H9 (cell line): ENCODE measurements around the gene DDX51. TPM values are rescaled to one million over a fixed set of nuclear protein-coding genes. Genes with fewer than 3 reads are reported as not detected.

Source experiments
- DNase-seq: peaks from one replicate; pipeline ENCODE4 v3.0.0-alpha.2; 2017
- H2AFZ ChIP-seq: one replicate; pipeline ENCODE4 v1.6.1; 2013; ENCODE audit warnings: mild to moderate bottlenecking, low read length, control low read depth, moderate library complexity
- H2AK5ac ChIP-seq: 2 replicates; pipeline ENCODE4 v1.6.1; 2013; ENCODE audit warnings: low read length, control low read depth, mixed read lengths; ENCODE audit not compliant: insufficient read length
- H2BK120ac ChIP-seq: one replicate; pipeline ENCODE4 v1.6.1; 2013; ENCODE audit warnings: low read depth, mild to moderate bottlenecking, low read length, control low read depth, inconsistent platforms; ENCODE audit not compliant: poor library complexity, severe bottlenecking
- H2BK12ac ChIP-seq: 2 replicates; pipeline ENCODE4 v1.6.1; 2013; ENCODE audit warnings: low read length, control low read depth, mixed read lengths, low read depth; ENCODE audit not compliant: insufficient read length
- H2BK15ac ChIP-seq: 2 replicates; pipeline ENCODE4 v1.6.1; 2013; ENCODE audit warnings: low read depth, low read length, control low read depth
- H2BK20ac ChIP-seq: one replicate; pipeline ENCODE4 v1.6.1; 2013; ENCODE audit warnings: low read depth, mild to moderate bottlenecking, low read length, control low read depth, inconsistent platforms; ENCODE audit not compliant: poor library complexity, severe bottlenecking
- H2BK5ac ChIP-seq: 2 replicates; pipeline ENCODE4 v1.6.1; 2013; ENCODE audit warnings: low read length, control low read depth, mixed read lengths; ENCODE audit not compliant: insufficient read length
- H3K14ac ChIP-seq: 2 replicates; pipeline ENCODE4 v1.6.1; 2013; ENCODE audit warnings: low read length, control low read depth; ENCODE audit not compliant: insufficient read depth
- H3K18ac ChIP-seq: 2 replicates; pipeline ENCODE4 v1.6.1; 2013; ENCODE audit warnings: low read depth, mild to moderate bottlenecking, mixed read lengths, low read length, control low read depth; ENCODE audit not compliant: insufficient read length
- H3K23ac ChIP-seq: 2 replicates; pipeline ENCODE4 v1.6.1; 2013; ENCODE audit warnings: low read length, control low read depth, mixed read lengths, low read depth; ENCODE audit not compliant: insufficient read length
- H3K23me2 ChIP-seq: 2 replicates; pipeline ENCODE4 v1.6.1; 2013; ENCODE audit warnings: low read depth, mild to moderate bottlenecking, mixed read lengths, low read length, control low read depth; ENCODE audit not compliant: insufficient read length, poor library complexity, severe bottlenecking
- H3K27ac ChIP-seq: 2 replicates; pipeline ENCODE4 v1.5.1; 2013; ENCODE audit warnings: low read length, control low read depth, mixed read lengths, low read depth; ENCODE audit not compliant: insufficient read length
- H3K27me3 ChIP-seq: 2 replicates; pipeline ENCODE4 v1.6.1; 2013; ENCODE audit warnings: low read length, control low read depth, inconsistent platforms; ENCODE audit not compliant: insufficient read depth
- H3K4ac ChIP-seq: 2 replicates; pipeline ENCODE4 v1.6.1; 2013; ENCODE audit warnings: low read depth, mild to moderate bottlenecking, control low read depth, inconsistent platforms, low read length, moderate library complexity
- H3K4me1 ChIP-seq: 2 replicates; pipeline ENCODE4 v1.6.1; 2013; ENCODE audit warnings: low read length, control low read depth, inconsistent platforms; ENCODE audit not compliant: insufficient read depth
- H3K4me2 ChIP-seq: 2 replicates; pipeline ENCODE4 v1.6.1; 2013; ENCODE audit warnings: low read length, control low read depth, mixed read lengths; ENCODE audit not compliant: insufficient read length, insufficient read depth
- H3K56ac ChIP-seq: 2 replicates; pipeline ENCODE4 v1.6.1; 2013; ENCODE audit warnings: low read depth, mild to moderate bottlenecking, mixed read lengths, low read length, control low read depth; ENCODE audit not compliant: insufficient read length
- H3K79me1 ChIP-seq: 2 replicates; pipeline ENCODE4 v1.6.1; 2013; ENCODE audit warnings: low read depth, mild to moderate bottlenecking, moderate library complexity, low read length, control low read depth, inconsistent platforms; ENCODE audit not compliant: insufficient read depth, poor library complexity, severe bottlenecking
- H3K79me2 ChIP-seq: 2 replicates; pipeline ENCODE4 v1.6.1; 2013; ENCODE audit warnings: low read length, control low read depth, inconsistent platforms; ENCODE audit not compliant: insufficient read depth
- H3K9ac ChIP-seq: 2 replicates; pipeline ENCODE4 v1.6.1; 2013; ENCODE audit warnings: low read length, control low read depth, mixed read lengths; ENCODE audit not compliant: insufficient read length; ENCODE audit errors: extremely low read depth
- H3K9me3 ChIP-seq: one replicate; pipeline ENCODE4 v1.6.1; 2013; ENCODE audit warnings: low read depth, low read length, inconsistent platforms; ENCODE audit not compliant: control insufficient read depth
- H3T11ph ChIP-seq: one replicate; pipeline ENCODE4 v1.6.1; 2013; ENCODE audit warnings: mild to moderate bottlenecking, low read length, control low read depth, inconsistent platforms
- H4K20me1 ChIP-seq: one replicate; pipeline ENCODE4 v1.6.1; 2013; ENCODE audit not compliant: control insufficient read depth, insufficient read length, insufficient read depth
- H4K5ac ChIP-seq: 2 replicates; pipeline ENCODE4 v1.6.1; 2013; ENCODE audit warnings: low read depth, mild to moderate bottlenecking, mixed read lengths, low read length, control low read depth; ENCODE audit not compliant: insufficient read length
- H4K8ac ChIP-seq: replicated peaks from 2 replicates; pipeline ENCODE4 v1.6.1; 2013; ENCODE audit warnings: low read length, control low read depth, mixed read lengths, low read depth; ENCODE audit not compliant: insufficient read length
- H4K91ac ChIP-seq: 2 replicates; pipeline ENCODE4 v1.6.1; 2013; ENCODE audit warnings: low read depth, mild to moderate bottlenecking, moderate library complexity, mixed read lengths, low read length, control low read depth; ENCODE audit not compliant: insufficient read length
- H3K27ac Mint-ChIP-seq, 3 experiments: 2 replicates in 2 of 3; 3 replicates in 1 of 3; pipeline ENCODE4 v1.8.0; 2020 to 2021; ENCODE audit warnings: mixed read lengths in 3 of 3, mild to moderate bottlenecking in 1 of 3, moderate library complexity in 1 of 3
- H3K27me3 Mint-ChIP-seq: 2 replicates; pipeline ENCODE4 v1.8.0; 2021; ENCODE audit warnings: low read depth, mild to moderate bottlenecking, moderate library complexity, mixed read lengths
- H3K36me3 Mint-ChIP-seq, 3 experiments: 2 replicates in 2 of 3; 3 replicates in 1 of 3; pipeline ENCODE4 v1.8.0; 2020 to 2021; ENCODE audit warnings: low read depth in 3 of 3, mixed read lengths in 3 of 3; ENCODE audit not compliant: insufficient read depth in 1 of 3
- H3K4me1 Mint-ChIP-seq, 2 experiments: 2 replicates each; pipeline ENCODE4 v1.8.0; 2020; ENCODE audit warnings: mixed read lengths in 2 of 2
- H3K4me3 Mint-ChIP-seq, 2 experiments: 2 replicates in 1 of 2; 3 replicates in 1 of 2; pipeline ENCODE4 v1.8.0; 2020 to 2021; ENCODE audit warnings: mild to moderate bottlenecking in 2 of 2, mixed read lengths in 2 of 2, moderate library complexity in 1 of 2
- H3K9me3 Mint-ChIP-seq, 2 experiments: 2 replicates in 1 of 2; 3 replicates in 1 of 2; pipeline ENCODE4 v1.8.0; 2020; ENCODE audit warnings: mild to moderate bottlenecking in 2 of 2, mixed read lengths in 2 of 2, moderate library complexity in 1 of 2
- WGBS: extraction: QIAGEN DNeasy Blood & Tissue Kit; methylation state at CpG from one replicate; pipeline ENCODE4 v1.1.7; 2013; ENCODE audit warnings: missing lambda C conversion rate, low lambda C conversion rate, mixed read lengths; ENCODE audit not compliant: insufficient read length; ENCODE audit errors: extremely low coverage; 5-methylcytosine and 5-hydroxymethylcytosine counted together
- total RNA-seq: library from RNA; stranded (reverse); gene quantifications from 2 replicates; pipeline ENCODE4 v1.2.1, GENCODE V29; 2021
- TF ChIP-seq, protein P1 (sequence below): fragments of 200-600 bp; sonication (generic); conservative IDR thresholded peaks from 3 replicates; pipeline ENCODE4 v1.8.0; 2021; ENCODE audit warnings: antibody characterized with exemption, mild to moderate bottlenecking

The DDX51 gene
- total RNA-seq, 1 experiment from 2014 or later: 37.9 TPM

DNA sequence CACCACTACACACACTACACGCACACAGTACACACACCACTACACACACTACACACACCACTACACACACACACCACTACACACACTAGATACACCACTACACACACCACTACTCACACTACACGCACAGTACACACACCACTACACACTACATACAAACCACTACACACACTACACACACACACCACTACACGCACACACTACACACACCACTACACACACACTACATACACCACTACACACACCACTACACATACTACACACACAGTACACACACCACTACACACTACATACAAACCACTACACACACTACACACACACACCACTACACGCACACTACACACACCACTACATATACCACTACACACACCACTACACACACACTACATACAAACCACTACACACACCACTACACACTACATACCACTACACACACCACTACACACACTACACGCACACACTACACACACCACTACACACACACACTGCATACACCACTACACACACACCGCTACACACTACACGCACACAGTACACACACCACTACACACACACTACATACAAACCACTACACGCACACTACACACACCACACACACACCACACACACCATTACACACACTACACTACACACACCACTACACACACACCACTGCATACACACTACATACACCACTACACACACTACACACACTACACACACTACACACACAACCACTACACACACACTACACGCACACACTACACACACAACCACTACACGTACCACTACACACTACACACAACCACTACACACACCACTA, 11.9 kb upstream of the DDX51 start:
- H3K79me2 ChIP-seq: no peaks in the 10 kb centered on the region

More for the DNA sequence above, 11.9 kb upstream of the DDX51 start:
- Histone ChIP-seq H3K18ac (peak overlapping the region; percentile 14), H4K20me1 (no peaks in the 10 kb centered on the region), H2AK5ac (no peak overlapping the region), H3T11ph (no peak overlapping the region), H2BK5ac (no peak overlapping the region), H4K5ac (peak overlapping the region; percentile 1), H2BK120ac (no peak overlapping the region), H3K23me2 (no peaks in the 10 kb centered on the region), H3K79me1 (no peaks in the 10 kb centered on the region), H2AFZ (no peak overlapping the region), H3K4me1 (no peaks in the 10 kb centered on the region), H3K4ac (no peak overlapping the region), H3K9me3 (peaks cover 18% of the 10 kb centered on the region), H2BK15ac (no peak overlapping the region), H3K23ac (no peak overlapping the region), H3K14ac (no peak overlapping the region), H3K27me3 (no peaks in the 10 kb centered on the region), H2BK20ac (no peak overlapping the region), H4K8ac (peak overlapping the region; percentile 53), H4K91ac (no peak overlapping the region), H3K56ac (peak overlapping the region; percentile 5), H3K9ac (no peak overlapping the region), H3K4me2 (no peak overlapping the region), H3K27ac (no peak overlapping the region), H2BK12ac (no peak overlapping the region)
- no peaks in the 10 kb centered on the region for H3K9me3 Mint-ChIP-seq
- no peaks in the 10 kb centered on the region for H3K4me1 Mint-ChIP-seq
- no peak overlapping the region for H3K4me3 Mint-ChIP-seq
- DNase-seq: no peak
- peaks cover 0 to 2% (median 2%) of the 10 kb centered on the region in 3 experiments; a peak in 1 of 7 replicates for H3K36me3 Mint-ChIP-seq
- H3K27me3 Mint-ChIP-seq: peaks cover 11% of the 10 kb centered on the region
- H3K27ac Mint-ChIP-seq: no peak overlapping the region
- TF ChIP-seq, protein P1, sequence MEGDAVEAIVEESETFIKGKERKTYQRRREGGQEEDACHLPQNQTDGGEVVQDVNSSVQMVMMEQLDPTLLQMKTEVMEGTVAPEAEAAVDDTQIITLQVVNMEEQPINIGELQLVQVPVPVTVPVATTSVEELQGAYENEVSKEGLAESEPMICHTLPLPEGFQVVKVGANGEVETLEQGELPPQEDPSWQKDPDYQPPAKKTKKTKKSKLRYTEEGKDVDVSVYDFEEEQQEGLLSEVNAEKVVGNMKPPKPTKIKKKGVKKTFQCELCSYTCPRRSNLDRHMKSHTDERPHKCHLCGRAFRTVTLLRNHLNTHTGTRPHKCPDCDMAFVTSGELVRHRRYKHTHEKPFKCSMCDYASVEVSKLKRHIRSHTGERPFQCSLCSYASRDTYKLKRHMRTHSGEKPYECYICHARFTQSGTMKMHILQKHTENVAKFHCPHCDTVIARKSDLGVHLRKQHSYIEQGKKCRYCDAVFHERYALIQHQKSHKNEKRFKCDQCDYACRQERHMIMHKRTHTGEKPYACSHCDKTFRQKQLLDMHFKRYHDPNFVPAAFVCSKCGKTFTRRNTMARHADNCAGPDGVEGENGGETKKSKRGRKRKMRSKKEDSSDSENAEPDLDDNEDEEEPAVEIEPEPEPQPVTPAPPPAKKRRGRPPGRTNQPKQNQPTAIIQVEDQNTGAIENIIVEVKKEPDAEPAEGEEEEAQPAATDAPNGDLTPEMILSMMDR: no peak
- 100% methylated on average over 10 of the region's 10 CpGs for WGBS
